DMS79 (cell line): ENCODE results near the gene PLVAP.

Source experiments
- DNase-seq: peaks from one replicate; lab custom pipeline; 2025; lab: John Stamatoyannopoulos, UW

PLVAP gene

DNA sequence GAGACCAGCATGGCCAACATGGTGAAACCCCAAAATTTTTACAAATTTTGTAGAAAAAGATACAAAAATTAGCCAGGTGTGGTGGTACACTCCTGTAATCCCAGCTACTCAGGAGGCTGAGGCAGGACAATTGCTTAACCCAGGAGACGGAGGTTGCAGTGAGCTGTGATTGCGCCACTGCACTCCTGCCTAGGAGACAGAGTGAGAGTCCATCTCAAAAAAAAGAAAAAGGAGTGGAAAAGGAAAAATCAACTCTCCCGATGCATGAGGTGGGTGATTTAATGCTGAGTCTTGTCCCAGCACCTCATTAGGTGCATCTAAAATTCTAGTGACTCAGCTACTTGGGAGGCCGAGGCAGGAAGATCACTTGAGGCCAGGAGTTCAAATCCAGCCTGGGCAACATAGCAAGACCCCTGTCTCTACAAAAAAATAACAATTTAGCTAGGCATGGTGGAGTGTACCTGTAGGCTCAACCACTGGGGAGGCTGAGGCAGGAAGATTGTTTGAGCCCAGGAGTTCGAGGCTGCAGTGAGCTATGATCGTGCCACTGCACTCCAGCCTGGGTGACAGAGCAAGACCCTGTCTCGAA lies 20.0 kb downstream of the PLVAP start:
- no peak for DNase-seq

DNA sequence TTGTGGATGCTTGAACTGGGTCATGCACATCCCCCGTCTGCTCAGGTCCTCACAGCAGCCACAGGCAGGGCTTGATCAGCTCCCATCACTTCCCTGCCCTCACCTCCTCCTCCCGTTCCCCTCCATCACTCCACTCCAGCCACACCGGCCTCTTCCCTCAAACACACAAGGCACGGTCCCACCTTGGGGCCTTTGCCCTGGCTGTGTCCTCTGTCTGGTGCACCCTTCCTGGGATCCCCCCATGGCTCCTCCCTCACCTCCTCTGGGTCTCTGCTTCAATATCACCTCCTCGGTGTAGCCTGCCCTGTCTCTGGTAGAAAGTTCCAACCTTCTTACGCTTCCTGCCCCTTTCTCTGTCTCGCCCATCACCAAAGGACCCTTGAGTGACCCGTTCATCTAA lies 23.8 kb downstream of the PLVAP start:
- DNase-seq = no peak

DNA sequence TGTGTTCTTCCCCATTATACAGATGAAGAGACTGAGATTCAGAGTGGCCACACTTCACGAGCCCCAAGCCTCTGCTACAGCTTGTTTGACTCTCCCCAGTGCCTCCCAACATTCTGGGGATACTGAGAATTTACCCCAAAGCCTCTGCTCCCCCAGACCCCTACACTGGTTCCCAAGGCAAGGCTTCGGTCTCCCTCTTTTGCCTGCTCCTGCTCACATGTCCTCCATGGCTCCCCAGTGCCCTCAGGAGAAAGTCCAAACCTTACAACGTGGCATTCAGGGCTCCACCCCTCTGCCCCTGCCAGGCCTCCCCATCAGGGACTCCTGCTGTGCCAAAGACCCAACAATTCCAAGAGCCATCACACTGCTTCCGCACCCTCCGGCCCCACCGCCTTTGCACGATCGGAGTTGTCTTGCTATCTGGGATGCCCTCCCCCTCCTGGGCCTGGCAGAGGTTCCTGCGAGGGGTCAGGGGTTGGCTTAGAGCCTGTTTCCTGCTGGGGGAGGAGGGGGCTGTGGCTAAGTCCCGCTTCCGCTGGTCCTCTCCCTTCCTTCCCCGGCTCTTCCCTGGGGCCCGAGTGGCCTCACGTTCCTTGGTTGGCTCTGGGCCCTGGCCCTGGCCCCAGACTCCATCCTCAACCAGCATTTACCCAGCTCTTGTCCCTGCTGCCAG lies 24.4 kb downstream of the PLVAP start:
- no peak for DNase-seq

DNA sequence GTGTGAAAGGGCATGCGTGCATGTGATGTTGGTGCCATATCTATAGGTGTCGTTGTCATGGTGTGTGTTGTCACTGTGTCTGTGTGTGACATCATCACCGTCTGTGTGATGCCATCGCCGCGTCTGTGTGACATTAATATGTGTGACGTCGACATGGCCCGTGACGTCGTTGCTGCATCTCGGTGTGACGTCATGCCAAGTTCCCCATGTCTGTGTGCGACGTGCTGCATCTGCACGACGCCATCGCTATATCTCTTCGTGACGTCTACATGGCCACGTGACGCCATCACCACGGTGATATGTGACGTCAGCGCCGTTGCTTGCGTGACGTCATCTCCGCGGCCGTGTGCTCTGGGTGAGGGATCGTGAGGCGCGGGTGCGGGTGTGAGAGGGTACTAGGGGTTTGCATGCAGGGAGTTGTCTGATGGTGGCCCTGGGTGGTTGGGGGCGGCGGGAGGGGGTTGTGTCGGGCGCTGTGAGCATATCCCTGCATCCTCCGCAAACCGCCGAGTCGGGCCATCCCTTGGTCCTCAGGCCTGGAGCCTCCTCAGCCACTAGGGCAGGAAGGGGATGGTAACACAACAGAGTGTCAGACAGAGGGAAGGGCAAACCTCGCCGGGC lies 25.2 kb downstream of the PLVAP start:
- DNase-seq = no peak

DNA sequence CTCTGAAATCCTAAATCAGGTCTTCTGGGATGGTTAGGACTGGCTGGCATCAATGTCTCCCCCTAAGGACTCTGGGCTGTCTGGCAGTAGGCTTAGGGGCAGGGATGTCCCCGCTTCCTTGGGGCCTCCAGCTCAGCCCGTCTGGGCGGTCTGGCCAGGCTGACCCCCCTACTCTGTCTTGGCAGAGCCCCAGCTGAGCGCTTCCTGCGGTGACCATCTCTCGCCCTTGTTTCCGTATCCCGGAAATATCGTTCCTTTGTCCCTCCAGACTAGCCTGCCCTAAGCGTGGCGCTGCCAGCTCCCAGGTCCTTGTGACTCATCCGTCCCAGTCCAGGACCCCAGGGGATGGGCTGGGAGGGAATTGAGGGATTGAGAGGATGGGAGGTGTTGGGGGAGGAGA lies 28.4 kb downstream of the PLVAP start:
- peak; percentile 17 for DNase-seq

DNA sequence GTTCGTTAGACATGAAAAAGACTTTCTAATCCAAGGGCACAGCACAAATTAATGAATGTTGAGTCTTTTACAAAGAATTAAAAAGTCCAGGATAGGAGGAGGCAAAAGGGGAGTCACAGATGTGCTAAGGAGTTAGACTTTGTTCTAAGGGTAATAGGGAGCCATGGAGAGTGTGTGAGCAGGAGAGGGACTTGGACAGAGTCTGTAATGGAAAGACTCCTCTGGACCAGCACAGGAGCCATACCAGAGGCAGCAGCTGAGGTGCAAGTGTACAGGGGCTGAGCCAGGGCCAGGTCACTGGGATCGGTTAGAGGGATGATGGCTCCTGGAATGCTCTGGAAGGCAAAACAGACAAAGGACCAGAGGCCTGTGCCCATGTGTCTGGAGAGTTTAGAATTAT lies 29.3 kb downstream of the PLVAP start:
- DNase-seq = no peak

DNA sequence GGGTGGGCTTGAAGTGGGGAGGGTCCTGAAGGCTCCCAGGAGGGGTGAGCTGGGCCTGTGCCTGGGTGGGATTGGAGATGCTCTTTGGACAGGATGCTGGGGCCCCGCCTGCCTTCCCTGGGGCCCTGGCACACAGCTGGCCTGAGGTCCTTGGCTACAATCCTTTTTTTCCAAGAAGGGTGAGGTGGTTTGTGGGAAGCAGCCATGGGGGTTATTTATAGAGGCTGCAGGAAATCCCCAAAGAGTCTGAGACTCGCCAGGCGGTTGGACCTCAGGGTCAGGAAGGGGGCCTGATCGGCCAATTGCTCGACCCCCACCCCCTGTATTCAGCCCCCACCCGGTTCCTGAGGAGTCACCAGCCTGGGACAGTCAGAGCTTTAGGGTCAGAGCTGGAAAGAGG lies 29.8 kb downstream of the PLVAP start:
- DNase-seq = no peak

DNA sequence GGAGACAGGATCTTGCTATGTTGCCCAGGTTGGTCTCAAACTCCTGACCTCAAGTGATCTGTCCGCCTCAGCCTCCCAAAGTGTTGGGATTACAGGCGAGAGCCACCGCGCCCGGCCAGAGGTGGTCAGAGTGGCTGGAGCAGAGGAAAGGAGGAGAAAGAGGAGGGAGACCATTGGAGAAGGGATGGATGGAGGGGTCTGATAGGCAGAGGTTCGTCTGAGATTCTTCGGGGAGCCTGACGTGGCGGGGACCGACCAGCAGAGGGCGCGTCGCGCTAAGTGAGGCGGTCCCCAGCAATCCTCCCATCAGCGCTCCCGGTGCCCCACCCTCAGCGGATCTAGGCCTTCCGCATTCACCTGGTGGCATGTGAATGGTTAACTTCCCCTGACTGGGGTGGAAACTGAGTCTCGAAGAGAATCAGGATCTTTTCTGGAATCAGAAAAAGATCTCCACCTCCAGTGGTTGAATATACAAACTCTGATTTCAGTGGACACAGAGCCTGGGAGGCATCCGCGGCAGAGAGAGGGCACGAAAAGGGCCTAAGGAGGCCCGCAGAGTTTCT lies 31.0 kb downstream of the PLVAP start:
- no peak for DNase-seq

DNA sequence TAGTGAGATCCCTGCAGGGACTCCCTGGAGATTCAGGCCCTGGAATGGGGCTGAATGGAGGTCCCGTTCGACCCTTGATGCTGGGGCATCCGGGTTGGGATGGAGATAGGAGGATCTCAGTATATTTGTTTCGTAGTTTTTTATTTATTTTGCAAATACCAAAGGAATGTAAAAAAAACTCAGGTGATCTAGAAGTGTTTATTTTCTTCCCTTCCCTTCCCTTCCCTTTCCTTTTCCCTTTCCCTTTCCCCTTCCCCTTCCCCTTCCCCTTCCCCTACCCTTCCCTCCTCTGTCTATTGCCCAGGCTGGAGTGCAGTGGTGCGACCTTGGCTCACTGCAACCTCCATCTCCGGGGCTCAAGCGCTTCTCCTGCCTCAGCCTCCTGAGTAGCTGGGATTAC lies 35.3 kb downstream of the PLVAP start:
- DNase-seq = no peak

DNA sequence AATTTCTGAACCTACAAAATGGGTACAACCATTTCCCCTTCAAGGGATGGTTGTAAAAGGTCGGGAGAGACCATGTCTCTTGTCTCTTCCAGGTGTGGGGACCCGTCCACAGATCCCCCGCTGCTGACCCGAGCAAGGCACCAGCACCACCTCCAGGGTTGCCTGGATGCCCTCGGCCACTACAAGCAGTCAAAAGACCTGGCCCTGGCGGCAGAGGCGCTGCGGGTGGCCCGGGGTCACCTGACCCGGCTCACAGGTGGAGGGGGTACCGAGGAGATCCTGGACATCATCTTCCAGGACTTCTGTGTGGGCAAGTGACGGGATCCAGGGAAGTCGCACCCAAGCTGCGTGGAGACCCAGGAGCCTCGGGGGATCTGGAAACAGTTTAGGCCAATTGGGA lies 35.8 kb downstream of the PLVAP start:
- DNase-seq = no peak

DNA sequence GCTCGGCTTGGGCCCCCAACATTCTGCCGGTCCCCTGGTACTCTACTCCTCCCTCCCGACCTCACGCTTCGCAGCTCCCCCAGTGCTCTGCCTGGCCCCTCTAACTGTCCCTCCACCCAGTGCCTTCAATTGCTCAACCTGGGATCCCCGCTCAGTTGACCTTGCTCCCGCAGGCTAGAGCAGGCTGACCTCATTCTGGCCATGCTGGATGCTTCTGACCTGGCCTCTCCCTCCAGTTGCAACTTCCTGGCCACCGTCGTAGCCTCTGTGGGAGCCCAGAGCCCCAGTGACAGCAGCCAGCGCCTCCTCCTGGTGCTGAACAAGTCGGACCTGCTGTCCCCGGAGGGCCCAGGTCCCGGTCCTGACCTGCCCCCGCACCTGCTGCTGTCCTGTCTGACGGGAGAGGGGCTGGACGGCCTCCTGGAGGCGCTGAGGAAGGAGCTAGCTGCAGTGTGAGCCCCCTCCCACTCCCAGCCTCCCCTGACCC lies 36.2 kb downstream of the PLVAP start:
- no peak for DNase-seq

DNA sequence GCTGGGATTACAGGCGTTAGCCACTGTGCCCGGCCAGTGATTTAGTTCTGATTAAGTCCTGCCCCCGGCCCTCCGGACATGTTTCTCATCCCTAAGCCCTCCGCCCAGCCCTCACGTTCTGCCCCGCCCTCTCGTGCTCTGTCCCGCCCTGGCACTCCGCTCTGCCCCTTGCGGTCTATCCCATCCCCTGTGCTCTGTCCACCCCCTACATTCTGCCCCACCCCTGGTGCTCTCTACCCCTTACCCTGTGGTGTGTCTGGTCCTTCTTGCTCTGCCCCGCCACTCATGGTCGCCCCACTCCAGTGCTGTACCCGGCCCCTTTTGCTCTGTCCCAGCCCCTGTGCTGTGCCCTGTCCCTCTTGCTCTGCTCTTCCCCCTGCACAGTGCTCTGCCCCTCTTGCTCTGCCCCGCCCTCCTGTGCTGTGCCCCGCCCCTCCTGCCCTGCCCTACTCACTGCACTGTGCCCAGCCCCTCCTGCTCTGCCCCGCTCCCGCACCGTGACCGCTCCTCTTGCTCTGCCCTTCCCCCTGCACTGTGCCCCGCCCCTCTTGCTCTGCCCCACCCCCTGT lies 36.8 kb downstream of the PLVAP start:
- no peak for DNase-seq

DNA sequence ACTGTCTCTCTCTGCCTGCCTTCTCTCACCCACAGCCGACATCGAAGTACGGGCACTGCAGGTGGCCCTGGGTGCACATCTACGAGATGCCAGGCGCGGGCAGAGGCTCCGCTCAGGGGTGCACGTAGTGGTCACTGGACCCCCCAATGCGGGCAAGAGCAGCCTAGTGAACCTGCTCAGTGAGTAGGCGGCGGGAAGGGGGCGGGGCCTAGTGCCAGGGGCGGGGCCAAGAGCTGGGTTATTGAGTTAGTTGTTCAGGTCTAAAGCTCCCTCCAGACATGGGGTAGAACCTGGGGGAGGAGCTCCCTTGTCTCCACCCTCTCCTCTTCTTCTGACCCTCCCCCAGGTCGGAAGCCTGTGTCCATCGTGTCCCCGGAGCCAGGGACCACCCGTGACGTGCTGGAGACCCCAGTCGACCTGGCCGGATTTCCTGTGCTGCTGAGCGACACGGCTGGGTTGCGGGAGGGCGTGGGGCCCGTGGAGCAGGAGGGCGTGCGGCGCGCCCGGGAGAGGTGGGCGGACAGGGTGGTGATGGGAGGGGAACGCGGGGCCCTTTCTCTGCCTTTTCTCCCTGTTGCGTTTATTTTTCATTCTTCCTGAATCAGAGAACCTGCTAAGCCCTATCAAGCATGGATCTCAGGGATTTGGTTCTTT lies 37.9 kb downstream of the PLVAP start:
- no peak for DNase-seq

DNA sequence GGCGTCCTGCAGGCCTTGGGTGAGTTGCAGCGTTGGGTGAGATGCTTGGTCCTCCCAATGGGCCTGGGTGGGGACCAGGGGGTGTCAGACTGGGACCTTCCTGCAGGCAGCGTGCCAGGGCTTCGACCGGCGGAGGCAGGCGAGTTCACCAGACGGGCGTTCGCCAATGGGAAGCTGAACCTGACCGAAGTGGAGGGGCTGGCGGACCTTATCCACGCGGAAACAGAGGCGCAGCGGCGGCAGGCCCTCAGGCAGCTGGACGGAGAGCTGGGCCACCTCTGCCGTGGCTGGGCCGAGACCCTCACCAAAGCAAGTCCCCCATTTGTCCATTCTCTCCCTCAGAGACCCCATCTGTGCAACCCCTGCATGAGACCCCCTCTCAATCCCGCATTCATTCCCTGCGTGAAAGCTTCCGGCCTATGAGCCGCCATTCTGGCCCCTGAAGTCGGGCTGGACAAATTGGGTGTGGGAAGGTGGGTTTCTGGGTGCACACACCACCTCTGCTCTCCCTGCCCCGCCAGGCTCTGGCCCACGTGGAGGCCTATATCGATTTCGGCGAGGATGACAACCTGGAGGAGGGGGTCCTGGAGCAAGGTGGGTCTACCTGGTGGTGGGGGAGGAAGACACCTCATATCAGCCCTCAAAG lies 38.6 kb downstream of the PLVAP start:
- DNase-seq = no peak

DNA sequence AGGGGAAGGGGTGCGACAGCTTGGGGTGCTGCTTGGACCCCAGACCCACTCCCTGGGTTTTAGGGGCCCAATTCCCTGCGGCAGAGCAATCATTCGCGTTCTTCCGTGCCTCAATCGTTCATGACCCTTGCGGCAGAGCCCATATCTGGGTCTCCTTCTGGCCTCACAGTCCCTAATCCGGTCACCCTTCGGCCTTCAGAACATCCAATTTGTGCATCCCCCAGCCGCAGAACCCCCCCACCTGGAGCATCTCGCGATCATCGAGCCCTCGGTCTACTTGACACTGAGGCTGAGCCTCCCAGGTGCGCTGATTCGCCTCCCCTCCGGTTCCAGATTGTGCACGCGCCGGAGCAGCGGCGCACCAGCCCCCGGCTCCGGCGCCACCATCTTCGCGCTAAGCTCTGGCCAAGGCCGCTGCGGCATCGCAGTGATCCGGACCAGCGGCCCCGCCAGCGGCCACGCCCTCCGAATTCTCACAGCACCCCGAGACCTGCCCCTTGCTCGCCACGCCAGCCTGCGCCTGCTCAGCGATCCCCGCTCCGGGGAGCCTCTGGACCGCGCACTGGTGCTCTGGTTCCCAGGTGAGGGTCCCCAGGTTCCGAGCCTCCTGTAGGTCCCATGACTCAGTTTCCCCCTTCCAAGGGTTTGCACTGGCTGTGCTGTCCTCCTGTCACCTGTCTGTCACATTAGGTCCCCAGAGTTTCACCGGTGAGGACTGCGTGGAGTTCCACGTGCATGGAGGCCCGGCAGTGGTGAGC lies 39.3 kb downstream of the PLVAP start:
- no peak for DNase-seq

DNA sequence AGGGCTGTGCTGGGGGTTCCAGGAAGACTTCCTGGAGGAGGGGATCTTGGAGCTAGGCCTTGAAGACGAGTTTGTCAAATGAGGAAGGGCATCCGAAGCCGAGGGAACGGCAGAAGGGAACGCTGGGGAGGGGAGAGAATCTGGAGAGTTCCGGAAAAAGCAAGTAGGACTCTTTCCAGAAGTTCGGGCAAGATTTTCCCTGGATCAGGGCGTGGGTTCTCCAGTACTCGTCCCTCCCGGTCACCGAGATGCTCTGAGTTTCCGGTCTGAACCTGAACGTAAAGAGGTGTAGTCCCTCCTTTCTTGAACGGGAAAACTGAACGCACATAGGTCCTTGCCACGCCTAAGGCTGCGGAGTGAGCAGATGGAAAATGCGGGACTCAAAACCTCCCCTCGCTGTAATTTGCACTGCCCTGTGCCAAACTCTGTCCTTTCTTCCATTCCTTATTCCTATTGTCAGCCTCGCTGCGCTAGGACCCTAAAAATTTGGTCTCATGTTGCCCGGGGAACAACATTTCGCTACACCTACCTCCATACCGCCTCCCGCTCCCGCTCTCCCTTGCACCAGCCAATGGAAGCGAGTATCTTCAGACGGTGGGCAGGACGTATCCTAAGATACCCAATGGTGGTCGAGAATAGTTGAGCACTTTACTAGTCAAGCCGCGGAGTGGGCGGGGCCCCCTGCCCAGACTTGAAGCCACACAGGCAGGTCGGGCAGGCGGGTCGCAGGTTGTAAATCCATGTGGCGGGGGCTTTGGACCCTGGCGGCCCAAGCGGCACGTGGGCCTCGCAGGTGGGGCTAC lies 40.1 kb downstream of the PLVAP start, which contains the start of gene GTPBP3:
Gene GTPBP3, plus strand, starts transcription at position 682 of the 803 bp plus-strand sequence. Its CDS starts 59 bp downstream, at position 741.
- DNase-seq = peak; percentile 98

DNA sequence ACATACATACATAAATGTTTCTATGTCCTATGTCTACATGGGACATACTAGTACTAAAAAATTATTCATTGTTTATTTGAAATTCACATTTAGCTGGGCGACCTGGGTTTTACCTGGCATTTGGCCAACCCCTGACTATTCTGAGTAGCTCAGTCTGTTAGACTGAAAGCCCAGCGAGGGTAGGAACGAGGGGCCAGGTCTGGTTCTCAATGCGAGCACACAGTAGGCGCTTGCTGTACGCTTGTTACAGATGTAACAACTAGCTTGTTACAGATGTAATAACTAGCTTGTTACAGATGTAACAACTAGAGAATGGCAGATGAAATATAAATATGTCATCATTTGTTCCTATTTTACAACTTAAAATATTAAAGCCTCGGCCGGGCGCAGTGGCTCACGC lies 41.6 kb downstream of the PLVAP start:
- DNase-seq = no peak

DNA sequence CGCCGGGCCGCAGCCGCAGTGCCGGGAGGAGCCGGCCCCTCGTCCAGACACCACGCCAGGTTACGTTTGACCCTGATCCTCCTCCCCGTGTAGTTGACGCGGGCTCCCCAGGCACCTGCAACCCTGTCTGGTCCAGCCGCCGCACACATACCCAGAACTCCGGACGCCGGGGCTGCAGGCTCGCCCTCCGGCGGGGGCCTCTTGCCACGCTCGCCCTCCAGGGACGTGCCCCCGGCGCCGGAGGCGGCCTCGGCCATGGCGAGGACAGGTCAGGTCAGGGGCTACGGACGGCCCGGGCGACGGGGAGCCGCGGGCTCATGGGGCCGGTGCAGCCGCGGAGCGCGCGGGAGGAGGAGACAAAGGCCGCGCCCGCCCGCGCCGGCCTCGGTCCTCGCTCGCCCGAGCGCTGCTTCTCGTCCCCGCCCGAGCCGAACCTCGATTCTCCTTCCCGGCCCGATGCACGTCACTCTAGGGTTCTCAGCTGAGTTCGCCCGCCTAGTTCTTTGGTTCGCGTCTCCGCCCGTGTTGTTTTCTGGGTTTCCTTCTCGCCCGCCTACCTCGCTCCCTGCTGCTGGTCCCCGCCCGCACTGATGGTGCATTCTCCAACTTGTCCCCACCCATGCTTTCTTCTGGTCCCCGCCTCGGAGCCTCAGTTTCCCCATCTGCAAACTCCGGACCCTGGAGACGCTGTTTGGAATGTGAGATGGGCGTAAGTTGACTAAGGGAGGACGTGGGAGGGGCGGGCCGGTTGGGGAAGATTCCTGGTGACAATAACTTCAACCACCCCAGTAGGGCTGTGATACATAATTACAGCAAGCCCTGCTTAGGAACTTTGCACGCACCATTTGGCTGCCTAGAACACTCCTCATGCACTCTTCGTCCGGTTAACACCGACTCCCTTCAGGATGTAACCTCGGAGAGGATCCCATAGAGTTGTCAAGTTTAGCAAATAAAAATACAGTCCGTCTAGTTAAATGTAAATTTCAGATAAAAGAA lies 42.4 kb downstream of the PLVAP start, which contains the start of gene ANO8:
Gene ANO8, minus strand, starts transcription at position 442 of the 996 bp plus-strand sequence. Its CDS starts 185 bp downstream, at position 257.
- DNase-seq = peak; percentile 87
